SK-N-SH treated with all-trans-retinoic acid at 6 μM for 48 hours (cell line): Measurements from ENCODE around the gene ZNF292.

Experiments
- ATAC-seq: fragments of 200-7000 bp; cut with Tn5 transposase; 3 replicates; pipeline ENCODE4 v1.9.1; 2020; ENCODE audit warnings: mild to moderate bottlenecking, moderate library complexity
- ARNTL ChIP-seq: fragments of 450-650 bp; formaldehyde crosslinking; IDR thresholded peaks from 2 replicates; pipeline ENCODE4 v1.5.0; 2020; ENCODE audit warnings: low read depth, mild to moderate bottlenecking, moderate library complexity, borderline replicate concordance
- BACH2 ChIP-seq: fragments of 250-450 bp; sonication (Bioruptor Pico); IDR thresholded peaks from 2 replicates; pipeline ENCODE4 v1.9.0; 2021; ENCODE audit warnings: mild to moderate bottlenecking, borderline replicate concordance
- ESRRG ChIP-seq: fragments of 250-450 bp; sonication (Bioruptor Pico); IDR thresholded peaks from 2 replicates; pipeline ENCODE4 v1.6.1; 2021; ENCODE audit warnings: mild to moderate bottlenecking
- GLIS3 ChIP-seq: fragments of 250-450 bp; sonication (Bioruptor Pico); IDR thresholded peaks from 2 replicates; pipeline ENCODE4 v1.5.0; 2020; ENCODE audit warnings: mild to moderate bottlenecking, moderate library complexity
- ISL1 ChIP-seq: fragments of 250-450 bp; sonication (Bioruptor Pico); IDR thresholded peaks from 2 replicates; pipeline ENCODE4 v2.1.2; 2022; ENCODE audit warnings: mild to moderate bottlenecking, moderate library complexity
- OSR1 ChIP-seq: fragments of 250-450 bp; sonication (Bioruptor Pico); IDR thresholded peaks from 2 replicates; pipeline ENCODE4 v1.8.0; 2022; ENCODE audit warnings: moderate library complexity, mild to moderate bottlenecking, inconsistent platforms
- PPARA ChIP-seq: fragments of 250-450 bp; sonication (Bioruptor Pico); IDR thresholded peaks from 2 replicates; pipeline ENCODE4 v1.5.0; 2020; ENCODE audit warnings: mild to moderate bottlenecking, borderline replicate concordance
- RARB ChIP-seq: fragments of 250-450 bp; sonication (Bioruptor Pico); IDR thresholded peaks from 2 replicates; pipeline ENCODE4 v1.8.0; 2021; ENCODE audit warnings: mild to moderate bottlenecking, moderate library complexity
- SNAI2 ChIP-seq: fragments of 250-450 bp; sonication (Bioruptor Pico); IDR thresholded peaks from 2 replicates; pipeline ENCODE4 v1.5.0; 2020; ENCODE audit warnings: mild to moderate bottlenecking, moderate library complexity
- TCF4 ChIP-seq: fragments of 250-450 bp; sonication (Bioruptor Pico); IDR thresholded peaks from 2 replicates; pipeline ENCODE4 v1.8.0; 2021; ENCODE audit warnings: mild to moderate bottlenecking, moderate library complexity, borderline replicate concordance
- TOX ChIP-seq: fragments of 250-450 bp; sonication (Bioruptor Pico); IDR thresholded peaks from 2 replicates; pipeline ENCODE4 v1.8.0; 2021; ENCODE audit warnings: mild to moderate bottlenecking, moderate library complexity, borderline replicate concordance
- ZC3H10 ChIP-seq: fragments of 250-450 bp; sonication (Bioruptor Pico); IDR thresholded peaks from 2 replicates; pipeline ENCODE4 v1.5.1; 2021; ENCODE audit warnings: mild to moderate bottlenecking, moderate library complexity
- ZFP3 ChIP-seq: fragments of 250-450 bp; sonication (Bioruptor Pico); IDR thresholded peaks from 2 replicates; pipeline ENCODE4 v1.5.0; 2020; ENCODE audit warnings: mild to moderate bottlenecking, moderate library complexity
- ZFP30 ChIP-seq: fragments of 450-650 bp; formaldehyde crosslinking; IDR thresholded peaks from 2 replicates; pipeline ENCODE4 v1.5.0; 2022; ENCODE audit warnings: mild to moderate bottlenecking, moderate library complexity
- ZNF565 ChIP-seq: fragments of 450-650 bp; formaldehyde crosslinking; conservative IDR thresholded peaks from 2 replicates; pipeline ENCODE4 v1.5.0; 2020; ENCODE audit warnings: low read depth, mild to moderate bottlenecking, moderate library complexity
- ZNF70 ChIP-seq: fragments of 450-650 bp; formaldehyde crosslinking; IDR thresholded peaks from 2 replicates; pipeline ENCODE4 v1.5.0; 2020; ENCODE audit warnings: mild to moderate bottlenecking, moderate library complexity
- ZNF8 ChIP-seq: fragments of 450-650 bp; formaldehyde crosslinking; IDR thresholded peaks from 2 replicates; pipeline ENCODE4 v1.5.0; 2020; ENCODE audit warnings: mild to moderate bottlenecking, moderate library complexity
- TF ChIP-seq, protein P1 (sequence below): fragments of 250-450 bp; sonication (Bioruptor Pico); IDR thresholded peaks from 2 replicates; pipeline ENCODE4 v1.8.0; 2020; ENCODE audit warnings: mild to moderate bottlenecking, moderate library complexity, borderline replicate concordance
- TF ChIP-seq, protein P2 (sequence below): fragments of 250-450 bp; sonication (Bioruptor Pico); IDR thresholded peaks from 2 replicates; pipeline ENCODE4 v1.8.0; 2021; ENCODE audit warnings: low read depth, mild to moderate bottlenecking, moderate library complexity, borderline replicate concordance
- TF ChIP-seq, protein P3 (sequence below): fragments of 250-450 bp; sonication (Bioruptor Pico); IDR thresholded peaks from 2 replicates; pipeline ENCODE4 v1.5.1; 2020; ENCODE audit warnings: low read depth, mild to moderate bottlenecking, moderate library complexity

Gene ZNF292

DNA sequence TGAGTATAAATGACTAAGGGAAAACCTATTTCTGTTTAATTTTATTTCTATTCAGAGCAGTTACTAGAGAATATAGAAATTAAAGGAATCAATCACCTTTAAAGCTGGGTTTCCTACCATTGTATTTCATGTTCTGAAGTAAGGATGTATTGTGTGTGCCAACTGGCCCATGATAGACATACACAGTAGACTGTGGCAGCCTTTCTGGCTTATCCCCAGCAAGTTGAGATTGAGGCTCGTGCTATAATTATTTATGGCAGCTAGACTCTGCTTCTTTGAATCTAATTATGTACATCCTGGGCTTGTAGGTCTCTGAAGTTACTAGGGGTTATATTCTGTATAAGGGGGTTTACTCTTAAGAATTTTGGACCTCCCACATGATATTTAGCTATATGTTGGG is 44.4 kb downstream of the ZNF292 start:
- peak; percentile 31; the same call in 1 of the 3 replicates for ATAC-seq
- TF ChIP-seq PPARA (CRISPR knock-in tag): no peak
- TF ChIP-seq TCF4 (CRISPR knock-in tag): no peak
- no peak for TF ChIP-seq TOX (CRISPR knock-in tag)
- no peak for TF ChIP-seq ZFP30 (CRISPR knock-in tag)
- TF ChIP-seq, protein P1, sequence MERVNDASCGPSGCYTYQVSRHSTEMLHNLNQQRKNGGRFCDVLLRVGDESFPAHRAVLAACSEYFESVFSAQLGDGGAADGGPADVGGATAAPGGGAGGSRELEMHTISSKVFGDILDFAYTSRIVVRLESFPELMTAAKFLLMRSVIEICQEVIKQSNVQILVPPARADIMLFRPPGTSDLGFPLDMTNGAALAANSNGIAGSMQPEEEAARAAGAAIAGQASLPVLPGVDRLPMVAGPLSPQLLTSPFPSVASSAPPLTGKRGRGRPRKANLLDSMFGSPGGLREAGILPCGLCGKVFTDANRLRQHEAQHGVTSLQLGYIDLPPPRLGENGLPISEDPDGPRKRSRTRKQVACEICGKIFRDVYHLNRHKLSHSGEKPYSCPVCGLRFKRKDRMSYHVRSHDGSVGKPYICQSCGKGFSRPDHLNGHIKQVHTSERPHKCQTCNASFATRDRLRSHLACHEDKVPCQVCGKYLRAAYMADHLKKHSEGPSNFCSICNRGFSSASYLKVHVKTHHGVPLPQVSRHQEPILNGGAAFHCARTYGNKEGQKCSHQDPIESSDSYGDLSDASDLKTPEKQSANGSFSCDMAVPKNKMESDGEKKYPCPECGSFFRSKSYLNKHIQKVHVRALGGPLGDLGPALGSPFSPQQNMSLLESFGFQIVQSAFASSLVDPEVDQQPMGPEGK (CRISPR knock-in tag): no peak
- TF ChIP-seq RARB (CRISPR knock-in tag): no peak
- no peak for TF ChIP-seq ZC3H10
- no peak for TF ChIP-seq ESRRG (CRISPR knock-in tag)
- TF ChIP-seq ZNF8 (CRISPR knock-in tag): no peak
- TF ChIP-seq GLIS3 (CRISPR knock-in tag): no peak
- TF ChIP-seq ARNTL (CRISPR knock-in tag): no peak
- TF ChIP-seq ZNF565: no peak
- TF ChIP-seq BACH2 (CRISPR knock-in tag): no peak
- TF ChIP-seq ISL1: no peak
- TF ChIP-seq, protein P2, sequence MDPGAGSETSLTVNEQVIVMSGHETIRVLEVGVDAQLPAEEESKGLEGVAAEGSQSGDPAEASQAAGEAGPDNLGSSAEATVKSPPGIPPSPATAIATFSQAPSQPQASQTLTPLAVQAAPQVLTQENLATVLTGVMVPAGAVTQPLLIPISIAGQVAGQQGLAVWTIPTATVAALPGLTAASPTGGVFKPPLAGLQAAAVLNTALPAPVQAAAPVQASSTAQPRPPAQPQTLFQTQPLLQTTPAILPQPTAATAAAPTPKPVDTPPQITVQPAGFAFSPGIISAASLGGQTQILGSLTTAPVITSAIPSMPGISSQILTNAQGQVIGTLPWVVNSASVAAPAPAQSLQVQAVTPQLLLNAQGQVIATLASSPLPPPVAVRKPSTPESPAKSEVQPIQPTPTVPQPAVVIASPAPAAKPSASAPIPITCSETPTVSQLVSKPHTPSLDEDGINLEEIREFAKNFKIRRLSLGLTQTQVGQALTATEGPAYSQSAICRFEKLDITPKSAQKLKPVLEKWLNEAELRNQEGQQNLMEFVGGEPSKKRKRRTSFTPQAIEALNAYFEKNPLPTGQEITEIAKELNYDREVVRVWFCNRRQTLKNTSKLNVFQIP (CRISPR knock-in tag): no peak

DNA sequence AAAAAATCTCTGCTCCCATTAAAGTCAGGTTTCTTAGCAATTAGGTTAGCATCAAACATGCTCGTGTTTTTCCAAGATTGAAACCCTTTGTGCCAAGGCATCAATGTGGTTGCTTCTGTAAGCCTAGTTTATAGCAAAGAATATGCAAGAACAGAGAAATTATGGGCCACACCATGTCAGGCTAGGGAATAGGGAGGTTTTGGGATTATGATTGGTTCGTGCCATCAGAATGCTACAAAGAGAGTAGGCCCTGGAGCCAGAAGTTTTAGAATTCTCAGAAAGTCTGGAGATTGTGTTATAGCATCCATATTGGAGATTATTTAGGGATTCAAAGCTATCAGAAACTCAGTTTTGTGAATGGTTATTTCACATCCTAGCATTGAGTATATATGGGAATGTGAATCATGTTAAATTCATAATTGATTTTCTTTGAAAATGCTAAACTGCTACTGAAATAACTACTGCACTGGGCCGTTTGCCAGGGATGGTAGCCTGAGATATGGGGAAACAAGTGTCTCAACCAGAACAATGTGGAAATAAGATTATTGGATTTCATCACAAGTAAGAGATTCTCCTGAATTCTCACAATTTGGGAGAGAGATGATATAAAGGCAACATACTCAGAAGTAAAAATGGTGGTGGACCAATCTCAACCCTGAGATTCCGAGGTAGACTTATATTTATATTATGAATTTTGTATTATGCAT is 45.3 kb downstream of the ZNF292 start:
- no peak for ATAC-seq
- TF ChIP-seq, protein P2 (CRISPR knock-in tag): no peak
- TF ChIP-seq ISL1: no peak

DNA sequence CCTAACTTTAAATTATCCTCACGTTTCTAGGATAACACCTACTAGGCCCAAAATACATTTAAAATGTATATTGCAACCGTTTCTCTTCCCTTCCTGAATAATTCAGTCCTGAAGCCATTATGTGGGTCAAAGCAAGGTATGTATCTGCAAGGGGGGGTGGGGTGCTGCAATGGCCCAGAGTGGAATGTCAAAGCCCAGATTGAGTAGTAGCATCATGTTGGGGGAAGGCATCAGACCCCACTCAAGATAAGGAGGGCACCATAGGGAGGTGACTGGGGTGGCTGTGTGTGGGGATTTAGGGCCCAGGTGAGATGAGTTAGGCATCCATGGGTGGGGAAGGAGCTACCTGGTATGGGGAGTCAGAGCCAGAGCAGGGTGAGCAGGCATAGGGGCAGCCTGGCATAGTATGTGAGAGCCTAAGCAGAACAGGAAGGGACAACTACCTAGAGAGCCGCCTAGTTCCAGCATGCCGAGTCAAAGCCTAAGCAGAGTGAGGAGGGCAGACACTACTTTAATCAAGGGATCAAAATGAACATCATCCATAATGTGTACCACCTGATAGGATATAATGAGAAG is 48.2 kb downstream of the ZNF292 start:
- TF ChIP-seq, protein P2 (CRISPR knock-in tag): no peak
- TF ChIP-seq ZNF565 (no peak), ZFP30 (CRISPR knock-in tag) (no peak), RARB (CRISPR knock-in tag) (no peak), GLIS3 (CRISPR knock-in tag) (no peak), SNAI2 (CRISPR knock-in tag) (no peak), OSR1 (CRISPR knock-in tag) (no peak), ZNF8 (CRISPR knock-in tag) (no peak), ARNTL (CRISPR knock-in tag) (no peak), ZNF70 (CRISPR knock-in tag) (no peak)
- TF ChIP-seq, protein P3, sequence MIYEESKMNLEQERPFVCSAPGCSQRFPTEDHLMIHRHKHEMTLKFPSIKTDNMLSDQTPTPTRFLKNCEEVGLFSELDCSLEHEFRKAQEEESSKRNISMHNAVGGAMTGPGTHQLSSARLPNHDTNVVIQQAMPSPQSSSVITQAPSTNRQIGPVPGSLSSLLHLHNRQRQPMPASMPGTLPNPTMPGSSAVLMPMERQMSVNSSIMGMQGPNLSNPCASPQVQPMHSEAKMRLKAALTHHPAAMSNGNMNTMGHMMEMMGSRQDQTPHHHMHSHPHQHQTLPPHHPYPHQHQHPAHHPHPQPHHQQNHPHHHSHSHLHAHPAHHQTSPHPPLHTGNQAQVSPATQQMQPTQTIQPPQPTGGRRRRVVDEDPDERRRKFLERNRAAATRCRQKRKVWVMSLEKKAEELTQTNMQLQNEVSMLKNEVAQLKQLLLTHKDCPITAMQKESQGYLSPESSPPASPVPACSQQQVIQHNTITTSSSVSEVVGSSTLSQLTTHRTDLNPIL (CRISPR knock-in tag): no peak
- ATAC-seq: no peak

DNA sequence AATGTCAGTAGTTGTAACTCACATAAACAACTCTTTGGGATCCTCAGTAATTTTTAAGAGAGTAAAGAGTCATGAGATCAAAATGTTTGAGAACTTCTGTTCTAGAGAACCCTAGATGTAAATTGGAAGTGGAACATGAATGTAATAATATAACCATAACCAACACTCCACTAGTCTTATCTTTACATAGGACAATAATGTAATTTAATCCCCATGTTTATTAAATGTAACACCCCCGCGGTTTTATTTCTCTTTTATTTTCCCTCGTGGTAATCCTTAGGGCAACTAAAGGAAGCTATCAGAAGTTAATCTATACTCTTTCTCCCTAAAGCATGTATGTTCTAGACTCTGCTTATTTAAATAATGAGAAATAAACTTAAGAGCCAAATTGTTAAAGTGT is 54.4 kb downstream of the ZNF292 start:
- no peak for TF ChIP-seq RARB (CRISPR knock-in tag)
- TF ChIP-seq SNAI2 (CRISPR knock-in tag): no peak
- TF ChIP-seq ISL1: no peak
- no peak for TF ChIP-seq ZNF70 (CRISPR knock-in tag)
- TF ChIP-seq ZFP30 (CRISPR knock-in tag): no peak
- TF ChIP-seq ZFP3 (CRISPR knock-in tag): no peak
- TF ChIP-seq TCF4 (CRISPR knock-in tag): no peak
- ATAC-seq: no peak
